Measurements from ENCODE around the gene SLC6A18.

SLC6A18 gene

GRCh38 chr5:1294835-1295649 lies 69.9 kb downstream of the SLC6A18 start, which contains the start of gene TERT:
TSS of gene TERT (minus strand) at chr5:1295068. CDS start at chr5:1294989, 79 bp downstream.
- DNase-seq = no peak

DNA sequence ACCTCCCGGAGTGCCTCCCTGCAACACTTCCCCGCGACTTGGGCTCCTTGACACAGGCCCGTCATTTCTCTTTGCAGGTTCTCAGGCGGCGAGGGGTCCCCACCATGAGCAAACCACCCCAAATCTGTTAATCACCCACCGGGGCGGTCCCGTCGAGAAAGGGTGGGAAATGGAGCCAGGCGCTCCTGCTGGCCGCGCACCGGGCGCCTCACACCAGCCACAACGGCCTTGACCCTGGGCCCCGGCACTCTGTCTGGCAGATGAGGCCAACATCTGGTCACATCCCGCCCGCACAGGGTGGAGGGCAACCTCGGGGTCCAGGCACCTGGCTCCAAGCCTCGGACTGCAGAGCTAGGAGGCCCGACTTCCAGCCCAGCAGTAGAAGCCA lies 70.5 kb downstream of the SLC6A18 start:
- no peak for DNase-seq
